Erythroblast (primary cell): ENCODE data around the gene VAV2.

Source experiments
- GATA1 ChIP-seq: IDR thresholded peaks from 2 replicates; pipeline ENCODE4 v1.6.1; 2011; ENCODE audit warnings: low read depth, mild to moderate bottlenecking, control low read depth, low read length, moderate library complexity
- POLR2A ChIP-seq: IDR thresholded peaks from 2 replicates; pipeline ENCODE4 v1.6.1; 2011; ENCODE audit warnings: mild to moderate bottlenecking, low read length

GRCh38 chr9:133856798-133857197, 135.3 kb downstream of the VAV2 start:
- TF ChIP-seq POLR2A (no peak), GATA1 (no peak)
